Measurements from ENCODE around the gene LAIR2.
"Not testable (repeated sequence)": the region's sequence is repeated elsewhere in the genome, so short reads cannot be mapped to it uniquely, and the experiment has no call there.

The LAIR2 gene

GRCh38 chr19:54464630-54465425, 37.8 kb upstream of the LAIR2 start:
- DNase-seq, result peak; percentile 58

GRCh38 chr19:54465426-54466109, 37.1 kb upstream of the LAIR2 start:
- no peak for DNase-seq

- DNase-seq, result not testable (repeated sequence)
These were observed 36.5 kb upstream of the LAIR2 start for GRCh38 chr19:54466110-54466480.

GRCh38 chr19:54469496-54469934, 33.1 kb upstream of the LAIR2 start:
- no peak for DNase-seq

GRCh38 chr19:54470276-54470887, 32.2 kb upstream of the LAIR2 start:
- no peak for DNase-seq

- DNase-seq, result no peak
These were observed 31.4 kb upstream of the LAIR2 start for GRCh38 chr19:54470991-54471782.

GRCh38 chr19:54473071-54473891, 29.4 kb upstream of the LAIR2 start, which contains the start of gene CDC42EP5:
Gene CDC42EP5 (minus strand): TSS chr19:54473296. CDS start chr19:54465547, 7,749 bp downstream.
- DNase-seq, result no peak

GRCh38 chr19:54473892-54474372, 28.7 kb upstream of the LAIR2 start:
- no peak for DNase-seq

- no peak for DNase-seq
These were observed 26.9 kb upstream of the LAIR2 start for GRCh38 chr19:54475706-54476105.

- DNase-seq, result no peak
These were observed 25.0 kb upstream of the LAIR2 start for GRCh38 chr19:54477650-54478049.

GRCh38 chr19:54478677-54479266, 23.9 kb upstream of the LAIR2 start:
- DNase-seq, result no peak

- no peak for DNase-seq
These were observed 22.6 kb upstream of the LAIR2 start for GRCh38 chr19:54480051-54480450.

GRCh38 chr19:54481326-54481930, 21.2 kb upstream of the LAIR2 start:
- DNase-seq, result no peak

GRCh38 chr19:54482889-54483288, 19.7 kb upstream of the LAIR2 start:
- no peak for DNase-seq

- no peak for DNase-seq
These were observed 18.2 kb upstream of the LAIR2 start for GRCh38 chr19:54484451-54484850.

- DNase-seq, result no peak
These were observed 16.8 kb upstream of the LAIR2 start for GRCh38 chr19:54485851-54486250.

GRCh38 chr19:54489341-54489740, 13.3 kb upstream of the LAIR2 start:
- no peak for DNase-seq

- DNase-seq, result no peak
These were observed 12.9 kb upstream of the LAIR2 start for GRCh38 chr19:54489766-54490165.

- DNase-seq, result no peak
These were observed 10.1 kb upstream of the LAIR2 start for GRCh38 chr19:54492568-54492967.

GRCh38 chr19:54493056-54493455, 9.6 kb upstream of the LAIR2 start:
- DNase-seq, result not testable (repeated sequence)

Data from activated gamma-delta T cell (primary cell).